Measurements from ENCODE around the gene VPS52. TPM values are rescaled to one million over a fixed set of nuclear protein-coding genes. Genes with fewer than 3 reads are reported as not detected.

VPS52 gene
- total and polyA plus RNA-seq, 9 of the 15 experiments (the other 6 are each of a cell fraction or from before 2014, with no cell fraction given), result 24.4 to 103 (median 40.2) TPM

DNA sequence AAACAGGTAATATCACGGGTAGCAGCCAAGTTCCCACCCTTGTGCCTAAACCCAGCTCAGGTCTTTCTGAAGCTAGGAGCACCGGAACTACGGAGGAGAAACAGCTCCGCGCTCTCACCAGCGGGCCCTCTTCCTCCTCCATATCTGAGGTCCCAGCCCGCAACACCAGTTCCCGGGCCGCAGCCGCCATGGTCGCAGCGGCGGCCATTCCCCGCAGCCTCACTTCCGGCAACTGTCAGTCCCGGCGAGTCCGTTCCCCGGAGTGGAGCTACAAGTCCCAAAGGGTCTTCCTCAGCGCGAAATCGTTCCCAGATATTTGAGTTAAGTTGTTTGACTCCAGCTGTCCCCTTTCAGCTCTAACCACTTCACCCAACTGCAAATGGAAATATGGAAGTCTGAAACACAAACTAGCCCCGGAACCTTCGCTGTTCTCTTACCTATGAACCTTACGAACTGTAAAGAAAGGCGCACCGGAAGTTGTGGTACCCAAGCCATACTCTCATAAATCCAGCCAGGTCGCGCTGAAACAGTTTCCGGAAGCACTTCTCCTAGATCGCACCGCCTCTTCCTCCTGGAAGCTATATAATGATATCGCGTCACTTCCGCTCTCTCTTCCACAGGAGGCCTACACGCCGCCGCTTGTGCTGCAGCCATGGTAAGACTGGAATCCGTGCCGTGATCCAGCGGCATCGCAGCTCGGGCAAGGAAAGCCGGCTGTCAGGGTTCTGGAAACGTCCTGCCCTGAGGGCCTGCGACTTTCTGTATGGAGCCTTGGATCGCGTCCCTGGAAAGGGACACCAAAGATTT is at the start of gene VPS52, which contains the start of gene RPS18 (continued):
- TF ChIP-seq ARHGAP35 (IDR thresholded peaks at IDR 0.05; ENCODE audit: partially characterized antibody), result no peak
- peak; percentile 100 for TF ChIP-seq RBBP5 (IDR thresholded peaks at IDR 0.05; ENCODE audit: borderline replicate concordance, insufficient read depth, low read length, poor library complexity, severe bottlenecking)
- peak; percentile 99 for TF ChIP-seq POLR2AphosphoS5 (IDR thresholded peaks at IDR 0.05; ENCODE audit: control insufficient read depth, insufficient read depth, low read depth, low read length)
- no peak for TF ChIP-seq ZNF274 (IDR thresholded peaks at IDR 0.05; ENCODE audit: borderline replicate concordance, low read depth, low read length)
- TF ChIP-seq ESRRA (IDR thresholded peaks at IDR 0.05; ENCODE audit: borderline replicate concordance, low read depth), result peak; percentile 63
- no peak; the same call in 1 of the 2 replicates for TF ChIP-seq MTA2 (IDR thresholded peaks at IDR 0.05; ENCODE audit: low read depth)
- TF ChIP-seq HDGF (IDR thresholded peaks at IDR 0.05), result no peak
- TF ChIP-seq MED1 (CRISPR knock-in tag; IDR thresholded peaks at IDR 0.05; ENCODE audit: borderline replicate concordance), result no peak; the same call in 1 of the 2 replicates
- TF ChIP-seq HNRNPK (IDR thresholded peaks at IDR 0.05; ENCODE audit: low read depth, low read length, poor library complexity, severe bottlenecking), result no peak
- TF ChIP-seq NR3C1 (CRISPR knock-in tag; IDR thresholded peaks at IDR 0.05), result no peak
- no peak for TF ChIP-seq PTRF (tag; IDR thresholded peaks at IDR 0.05)
- no peak for TF ChIP-seq SNIP1 (IDR thresholded peaks at IDR 0.05; ENCODE audit: low read depth)
- TF ChIP-seq, protein P1, sequence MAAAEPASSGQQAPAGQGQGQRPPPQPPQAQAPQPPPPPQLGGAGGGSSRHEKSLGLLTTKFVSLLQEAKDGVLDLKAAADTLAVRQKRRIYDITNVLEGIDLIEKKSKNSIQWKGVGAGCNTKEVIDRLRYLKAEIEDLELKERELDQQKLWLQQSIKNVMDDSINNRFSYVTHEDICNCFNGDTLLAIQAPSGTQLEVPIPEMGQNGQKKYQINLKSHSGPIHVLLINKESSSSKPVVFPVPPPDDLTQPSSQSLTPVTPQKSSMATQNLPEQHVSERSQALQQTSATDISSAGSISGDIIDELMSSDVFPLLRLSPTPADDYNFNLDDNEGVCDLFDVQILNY (CRISPR knock-in tag; IDR thresholded peaks at IDR 0.05), result no peak
- TF ChIP-seq BCOR (IDR thresholded peaks at IDR 0.05), result no peak
- TF ChIP-seq CBFA2T2 (conservative IDR thresholded peaks at IDR 0.05), result no peak
- peak; percentile 94 for TF ChIP-seq GTF2A2 (tag; IDR thresholded peaks at IDR 0.05)
- no peak for TF ChIP-seq SNRNP70 (optimal IDR thresholded peaks at IDR 0.05; ENCODE audit: low read depth, low read length)
- peak; percentile 52; the same call in 1 of the 2 replicates for TF ChIP-seq GATAD2B (IDR thresholded peaks at IDR 0.05; ENCODE audit: borderline replicate concordance)
